Right atrium auricular region (tissue), 2 donors: ENCODE data around the gene LIME1. TPM values are rescaled to one million over a fixed set of nuclear protein-coding genes. Genes with fewer than 3 reads are reported as not detected.

ENCODE experiments used
- DNase-seq: peaks from one replicate; pipeline ENCODE4 v3.0.0-alpha.2; 2019; ENCODE audit warnings: low spot score
- H3K27ac ChIP-seq, 2 donors: fragments of 200-600 bp; sonication (generic); 1 replicate in 1 of 2; 2 replicates in 1 of 2; pipeline ENCODE4 v1.5.1; 2016 to 2019
- H3K27me3 ChIP-seq, 2 donors: fragments of 200-600 bp; sonication (generic); one replicate each; pipeline versions ENCODE4 v1.5.1 to v1.6.0; 2017 to 2019
- H3K36me3 ChIP-seq: fragments of 200-600 bp; sonication (generic); one replicate; pipeline ENCODE4 v1.5.1; 2016
- H3K4me1 ChIP-seq, 2 donors: fragments of 200-600 bp; sonication (generic); one replicate each; pipeline versions ENCODE4 v1.5.1 to v1.6.0; 2017 to 2019
- H3K4me3 ChIP-seq, 2 donors: fragments of 200-600 bp; sonication (generic); 1 replicate in 1 of 2; 2 replicates in 1 of 2; pipeline ENCODE4 v1.5.1; 2017 to 2019; ENCODE audit warnings: mild to moderate bottlenecking in 1 of 2, moderate library complexity in 1 of 2
- H3K9me3 ChIP-seq, 2 donors: fragments of 200-600 bp; sonication (generic); one replicate each; pipeline ENCODE4 v1.5.1; 2019
- total RNA-seq, 2 donors: library from RNA; depleted of rRNA; stranded (reverse); fragments of >200 nt; gene quantifications; one replicate each; pipeline ENCODE4 v1.1.0, GENCODE V29; 2016
- TF ChIP-seq, protein P1 (sequence below), 2 donors: fragments of 200-600 bp; sonication (generic); IDR thresholded peaks; one replicate each; pipeline ENCODE4 v1.5.1; 2019; ENCODE audit warnings: antibody characterized with exemption in 2 of 2

The LIME1 gene
- total RNA-seq, 2 donors from 2014 or later: 2.4 to 2.5 TPM

DNA sequence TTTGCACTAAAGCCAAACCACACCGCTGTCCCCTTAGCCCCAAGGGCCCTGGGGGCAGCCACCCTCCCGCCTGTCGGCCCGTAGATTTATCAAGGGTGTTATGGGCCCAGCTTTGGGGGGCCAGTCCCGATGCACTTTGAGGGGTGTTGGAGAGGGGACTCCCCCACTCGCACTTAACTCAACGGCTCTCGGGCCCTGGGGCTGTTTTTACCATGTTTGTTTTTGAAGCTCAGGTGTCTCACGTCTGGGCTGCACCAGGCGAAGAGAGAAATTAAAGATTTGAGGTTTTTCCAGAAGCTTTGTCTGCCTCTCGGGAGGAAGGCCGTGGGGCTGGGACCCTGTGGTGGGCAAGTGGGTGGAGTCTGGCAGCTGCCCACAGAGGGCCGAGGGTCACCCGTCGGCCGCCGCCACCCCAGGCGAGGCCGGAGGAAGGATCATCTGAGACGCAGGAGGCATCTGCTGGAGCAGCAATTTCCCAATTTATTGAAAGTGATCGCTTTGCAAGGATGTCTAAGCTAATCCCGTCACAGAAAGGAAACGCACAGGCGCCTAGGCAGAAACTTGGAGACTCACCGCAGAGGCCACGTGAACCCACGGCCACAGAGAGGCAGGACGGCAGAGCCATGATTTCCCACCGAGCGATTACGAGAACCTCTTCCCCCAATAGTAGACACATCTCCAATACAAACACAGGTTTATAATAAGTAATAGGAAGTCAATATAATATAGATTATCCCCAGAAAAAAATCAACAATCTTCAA, 6.9 kb downstream of the LIME1 start:
- Histone ChIP-seq H3K27me3 (no peaks in the 10 kb centered on the region), H3K27ac (no peak overlapping the region), H3K36me3 (peaks cover 44% of the 10 kb centered on the region), H3K4me3 (no peak overlapping the region), H3K9me3 (no peaks in the 10 kb centered on the region), H3K4me1 (peaks cover 0 to 27% of the 10 kb centered on the region in 2 donors)
- DNase-seq: no peak
- TF ChIP-seq, protein P1, sequence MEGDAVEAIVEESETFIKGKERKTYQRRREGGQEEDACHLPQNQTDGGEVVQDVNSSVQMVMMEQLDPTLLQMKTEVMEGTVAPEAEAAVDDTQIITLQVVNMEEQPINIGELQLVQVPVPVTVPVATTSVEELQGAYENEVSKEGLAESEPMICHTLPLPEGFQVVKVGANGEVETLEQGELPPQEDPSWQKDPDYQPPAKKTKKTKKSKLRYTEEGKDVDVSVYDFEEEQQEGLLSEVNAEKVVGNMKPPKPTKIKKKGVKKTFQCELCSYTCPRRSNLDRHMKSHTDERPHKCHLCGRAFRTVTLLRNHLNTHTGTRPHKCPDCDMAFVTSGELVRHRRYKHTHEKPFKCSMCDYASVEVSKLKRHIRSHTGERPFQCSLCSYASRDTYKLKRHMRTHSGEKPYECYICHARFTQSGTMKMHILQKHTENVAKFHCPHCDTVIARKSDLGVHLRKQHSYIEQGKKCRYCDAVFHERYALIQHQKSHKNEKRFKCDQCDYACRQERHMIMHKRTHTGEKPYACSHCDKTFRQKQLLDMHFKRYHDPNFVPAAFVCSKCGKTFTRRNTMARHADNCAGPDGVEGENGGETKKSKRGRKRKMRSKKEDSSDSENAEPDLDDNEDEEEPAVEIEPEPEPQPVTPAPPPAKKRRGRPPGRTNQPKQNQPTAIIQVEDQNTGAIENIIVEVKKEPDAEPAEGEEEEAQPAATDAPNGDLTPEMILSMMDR (IDR thresholded peaks at IDR 0.05): no peak

DNA sequence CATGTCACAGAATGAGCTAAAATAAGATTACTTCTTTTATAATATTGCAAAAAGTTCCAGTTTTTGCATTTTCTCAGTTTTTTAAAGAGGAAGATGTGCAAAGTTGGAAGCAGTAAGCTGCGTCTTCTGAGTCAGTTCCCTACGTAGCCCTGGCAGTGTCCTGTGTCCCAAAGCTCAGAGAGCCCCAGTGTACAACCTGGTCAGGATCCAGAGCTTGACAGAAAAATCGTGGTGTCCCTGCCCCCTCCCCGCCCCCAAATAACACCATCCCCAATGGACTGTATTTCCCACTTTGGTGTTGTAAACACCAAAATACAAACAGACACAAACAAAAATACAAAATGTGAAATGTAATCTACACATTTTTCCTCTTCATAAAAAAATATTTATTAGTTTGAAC, 7.7 kb downstream of the LIME1 start:
- Histone ChIP-seq H3K36me3 (peaks cover 44% of the 10 kb centered on the region), H3K9me3 (no peaks in the 10 kb centered on the region), H3K4me1 (peaks cover 0 to 19% of the 10 kb centered on the region in 2 donors), H3K27me3 (no peaks in the 10 kb centered on the region), H3K4me3 (no peak overlapping the region), H3K27ac (no peak overlapping the region)
- TF ChIP-seq, protein P1 (IDR thresholded peaks at IDR 0.05): no peak
- DNase-seq: no peak

DNA sequence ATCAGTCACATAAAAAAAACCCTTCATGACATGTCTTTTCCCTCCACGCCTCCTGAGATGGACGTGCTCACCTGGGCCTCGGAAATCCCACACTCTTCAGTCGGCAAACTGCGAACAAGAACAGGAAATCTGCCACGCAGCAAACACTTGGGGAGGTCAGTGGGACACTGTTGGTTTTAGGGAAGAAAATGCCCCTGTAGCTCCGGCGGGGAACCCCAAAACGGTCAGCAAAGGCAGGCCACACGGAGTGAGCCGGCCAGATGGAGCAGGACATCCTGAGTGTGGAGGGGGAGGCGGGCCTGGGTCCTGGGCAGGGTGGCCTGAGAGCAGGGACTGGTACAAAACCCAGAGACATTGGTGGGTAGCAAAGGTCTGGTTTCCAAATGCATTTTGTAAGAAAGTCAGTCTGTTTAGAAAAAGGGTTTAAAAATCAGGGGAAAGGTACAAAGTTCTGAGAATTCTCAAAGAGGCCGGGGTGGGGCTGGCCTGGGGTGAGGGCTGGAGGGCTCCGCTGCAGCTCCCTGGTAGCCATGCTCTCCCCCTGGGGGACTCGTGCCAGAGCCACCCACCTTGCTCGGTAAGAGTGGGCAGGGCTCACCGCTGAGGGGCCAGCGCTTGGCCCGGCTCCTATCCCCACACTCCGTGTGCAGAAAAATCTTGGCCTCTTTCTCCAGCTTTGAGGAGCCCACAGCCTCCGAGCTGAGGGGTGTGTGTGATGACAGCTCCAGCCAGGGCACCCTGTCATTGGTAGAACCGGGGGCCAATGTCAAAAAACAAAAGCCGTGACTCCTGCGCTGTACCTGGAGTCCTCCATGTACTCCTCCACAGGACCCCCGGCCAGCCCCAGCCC, 8.3 kb downstream of the LIME1 start:
- Histone ChIP-seq H3K27me3 (no peaks in the 10 kb centered on the region), H3K4me1 (peaks cover 0 to 18% of the 10 kb centered on the region in 2 donors), H3K9me3 (no peaks in the 10 kb centered on the region), H3K4me3 (no peak overlapping the region), H3K27ac (no peak overlapping the region), H3K36me3 (peaks cover 48% of the 10 kb centered on the region)
- no peak for DNase-seq
- TF ChIP-seq, protein P1 (IDR thresholded peaks at IDR 0.05): no peak

DNA sequence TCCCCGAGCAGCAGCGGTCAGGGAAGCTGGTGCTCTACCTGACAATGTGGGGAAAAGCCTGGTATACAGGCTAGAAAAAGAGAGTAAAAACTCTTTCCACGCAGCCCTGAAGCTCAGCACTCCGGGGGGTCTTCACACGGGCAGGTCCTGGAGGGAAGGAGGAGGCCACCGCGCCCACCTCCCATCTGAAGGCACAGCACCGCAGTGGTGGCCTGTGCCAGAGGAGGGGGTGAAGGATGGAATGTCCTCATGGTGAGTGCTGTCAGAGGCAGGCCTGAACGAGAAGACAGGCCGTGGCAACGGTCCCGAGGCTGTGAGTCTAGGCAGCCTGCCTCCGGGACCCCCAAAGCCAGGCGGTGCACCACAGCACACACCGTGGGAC, 9.0 kb downstream of the LIME1 start:
- DNase-seq: no peak
- Histone ChIP-seq H3K36me3 (peaks cover 51% of the 10 kb centered on the region), H3K27ac (no peak overlapping the region), H3K9me3 (no peaks in the 10 kb centered on the region), H3K27me3 (no peaks in the 10 kb centered on the region), H3K4me1 (peaks cover 0 to 17% of the 10 kb centered on the region in 2 donors), H3K4me3 (no peak overlapping the region)
- TF ChIP-seq, protein P1 (IDR thresholded peaks at IDR 0.05): no peak

DNA sequence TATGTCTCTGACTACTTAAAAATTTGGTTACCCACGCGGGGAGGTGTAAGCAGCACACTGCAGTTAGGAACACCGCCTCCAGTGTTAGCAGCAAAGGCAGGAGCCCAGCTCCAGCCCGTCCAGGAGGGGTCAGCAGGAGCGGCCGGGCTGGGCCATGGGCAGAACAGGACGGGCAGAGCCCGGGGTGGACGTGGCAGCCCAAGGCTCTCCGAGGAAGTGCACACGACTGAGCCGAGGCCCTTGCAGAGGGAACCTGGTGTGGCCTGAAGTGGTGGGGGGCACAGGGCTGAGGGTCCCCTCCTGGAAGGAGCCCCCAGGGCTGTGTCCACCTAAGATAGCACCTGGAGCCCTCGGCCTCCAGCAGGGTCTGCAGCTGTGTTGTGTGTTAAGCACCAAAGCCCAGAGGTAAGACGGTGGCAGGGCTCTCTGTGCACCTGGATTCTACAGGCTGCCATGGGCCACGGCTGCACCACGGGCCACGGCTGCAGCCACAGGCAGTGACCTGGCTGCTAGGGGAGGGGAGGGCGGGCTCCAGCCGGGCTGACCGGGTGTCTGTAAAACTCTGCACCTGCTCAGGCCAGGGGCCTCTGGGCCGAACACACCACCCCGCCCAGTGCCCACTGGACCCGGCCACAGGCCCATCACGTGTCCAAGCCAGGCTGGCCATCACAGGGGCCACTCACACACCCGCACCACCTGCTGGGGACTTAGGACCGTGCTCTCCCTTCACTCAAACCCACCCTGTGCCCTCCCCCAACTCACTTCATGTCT, 9.7 kb downstream of the LIME1 start:
- Histone ChIP-seq H3K4me3 (no peak overlapping the region), H3K9me3 (no peaks in the 10 kb centered on the region), H3K27me3 (no peaks in the 10 kb centered on the region), H3K27ac (no peak overlapping the region), H3K36me3 (peaks cover 51% of the 10 kb centered on the region), H3K4me1 (peaks cover 0 to 10% of the 10 kb centered on the region in 2 donors)
- no peak for DNase-seq
- TF ChIP-seq, protein P1 (IDR thresholded peaks at IDR 0.05): no peak
